MCF 10A (cell line): Measurements from ENCODE around the gene LIF. TPM values are rescaled to one million over a fixed set of nuclear protein-coding genes. Genes with fewer than 3 reads are reported as not detected.

Experiments used
- BruUV-seq: library from RNA; stranded (reverse); fragments of 400-500 nt; replicated peaks from 2 replicates; lab custom pipeline; 2021; lab: Mats Ljungman, UMichigan
- CTCF ChIA-PET: fragments of 300-600 bp; sonication (Branson Sonifier 250); formaldehyde crosslinking; extraction: SDS; loops from one replicate; lab custom pipeline; 2021; ENCODE audit warnings: antibody characterized with exemption, inconsistent platforms; lab: Yijun Ruan, JAX
- POLR2A ChIA-PET: fragments of 300-600, 350-650 bp; sonication (Branson Sonifier 250); formaldehyde crosslinking; extraction: SDS; loops from one replicate; lab custom pipeline; 2020; ENCODE audit warnings: antibody characterized with exemption, inconsistent platforms; lab: Yijun Ruan, JAX
- DNase-seq: peaks from one replicate; pipeline ENCODE4 v3.0.0-alpha.2; 2018; ENCODE audit not compliant: unreplicated experiment
- H3K27ac Mint-ChIP-seq: one replicate; pipeline ENCODE4 v1.8.0; 2022; ENCODE audit warnings: mild to moderate bottlenecking, low read depth, mixed read lengths; ENCODE audit not compliant: unreplicated experiment
- H3K27me3 Mint-ChIP-seq: one replicate; pipeline ENCODE4 v1.8.0; 2022; ENCODE audit warnings: mixed read lengths; ENCODE audit not compliant: insufficient read depth, unreplicated experiment
- H3K36me3 Mint-ChIP-seq: one replicate; pipeline ENCODE4 v1.8.0; 2022; ENCODE audit warnings: mild to moderate bottlenecking, moderate library complexity, mixed read lengths; ENCODE audit not compliant: insufficient read depth, unreplicated experiment
- H3K4me1 Mint-ChIP-seq: one replicate; pipeline ENCODE4 v1.8.0; 2022; ENCODE audit warnings: mixed read lengths; ENCODE audit not compliant: insufficient read depth, unreplicated experiment
- H3K4me3 Mint-ChIP-seq: one replicate; pipeline ENCODE4 v1.8.0; 2022; ENCODE audit warnings: mild to moderate bottlenecking, moderate library complexity, mixed read lengths; ENCODE audit not compliant: unreplicated experiment
- H3K9me3 Mint-ChIP-seq: one replicate; pipeline ENCODE4 v1.8.0; 2022; ENCODE audit warnings: mixed read lengths; ENCODE audit not compliant: unreplicated experiment
- CTCF ChIP-seq: fragments of 200-600 bp; IDR thresholded peaks from one replicate; pipeline ENCODE4 v1.8.0; 2022; ENCODE audit warnings: antibody characterized with exemption, mild to moderate bottlenecking; ENCODE audit not compliant: unreplicated experiment
- intact Hi-C: fragments of 100-400 bp; cut with micrococcal nuclease; formaldehyde crosslinking; loops from 2 replicates; pipeline ENCODE4 v1.14.1; 2022
- total RNA-seq: library from RNA; stranded (reverse); gene quantifications from 2 replicates; pipeline ENCODE4 v1.2.3, GENCODE V29; 2022

The LIF gene
- total RNA-seq, 1 experiment from 2014 or later = 19.3 TPM

GRCh38 chr22:30280505-30280904 is 33.9 kb upstream of the LIF start:
- H3K4me1 Mint-ChIP-seq = peaks cover 31% of the 10 kb centered on the region
- POLR2A ChIA-PET = interaction anchor here (0.9 to 2.4 kb wide), 3 partner anchors 8 to 47 kb away, joined by 5 to 6 read pairs (median 5); no protein-coding TSS in a partner anchor
- DNase-seq = no peak

GRCh38 chr22:30279932-30280331 is 33.4 kb upstream of the LIF start:
- intact Hi-C loops = no loop called here
- TF ChIP-seq CTCF = no peak
- no peak for DNase-seq
- BruUV-seq = no TSS peak
- Mint-ChIP-seq H3K27me3 (no peaks in the 10 kb centered on the region), H3K36me3 (no peaks in the 10 kb centered on the region), H3K27ac (no peak overlapping the region), H3K4me3 (no peak overlapping the region), H3K4me1 (peaks cover 29% of the 10 kb centered on the region), H3K9me3 (no peaks in the 10 kb centered on the region)
- POLR2A ChIA-PET = interaction anchor here (0.9 to 2.4 kb wide), 3 partner anchors 8 to 48 kb away, joined by 5 to 6 read pairs (median 5); no protein-coding TSS in a partner anchor
- CTCF ChIA-PET = interaction anchor here (0.8 to 2.1 kb wide), 8 partner anchors 8 to 475 kb away, joined by 3 to 12 read pairs (median 6); partner anchors contain the start of gene CASTOR1

More at GRCh38 chr22:30280505-30280904, 33.9 kb upstream of the LIF start:
- CTCF ChIA-PET = interaction anchor here (0.7 to 2.1 kb wide), 9 partner anchors 8 to 475 kb away, joined by 3 to 12 read pairs (median 4); partner anchors contain the start of gene CASTOR1
- TF ChIP-seq CTCF = no peak
- H3K27me3 Mint-ChIP-seq = no peaks in the 10 kb centered on the region
- no peaks in the 10 kb centered on the region for H3K9me3 Mint-ChIP-seq
- no peak overlapping the region for H3K4me3 Mint-ChIP-seq
- no peak overlapping the region for H3K27ac Mint-ChIP-seq
- H3K36me3 Mint-ChIP-seq = no peaks in the 10 kb centered on the region
- no TSS peak for BruUV-seq
- intact Hi-C loops = no loop called here

GRCh38 chr22:30279046-30279788 is 32.7 kb upstream of the LIF start:
- TF ChIP-seq CTCF = no peak
- Mint-ChIP-seq H3K27ac (no peak overlapping the region), H3K36me3 (no peaks in the 10 kb centered on the region), H3K4me3 (no peak overlapping the region), H3K27me3 (no peaks in the 10 kb centered on the region), H3K9me3 (no peaks in the 10 kb centered on the region), H3K4me1 (peaks cover 26% of the 10 kb centered on the region)
- no TSS peak for BruUV-seq
- ChIA-PET CTCF (interaction anchor here (0.7 to 1.8 kb wide), 4 partner anchors 9 to 171 kb away, joined by 4 to 12 read pairs (median 6); partner anchors contain the start of gene CASTOR1), POLR2A (interaction anchor here (0.6 to 2.4 kb wide), 4 partner anchors 9 to 119 kb away, joined by 3 to 6 read pairs (median 4); no protein-coding TSS in a partner anchor)
- intact Hi-C loops = no loop called here
- DNase-seq = peak; percentile 83
